GM21526 (cell line): ENCODE measurements around the gene FMNL2.
A peak's percentile ranks its signal among the peaks of the same experiment; 100 is the strongest.
"Not testable (repeated sequence)": the region's sequence is repeated elsewhere in the genome, so short reads cannot be mapped to it uniquely, and the experiment has no call there.

Experiments
- ATAC-seq: cut with Tn5 transposase; IDR thresholded peaks from one replicate; pipeline ENCODE4 v1.9.1; 2021; ENCODE audit warnings: moderate library complexity; ENCODE audit not compliant: unreplicated experiment, low FRiP score

FMNL2 gene

GRCh38 chr2:152335016-152335725 is at the start of gene FMNL2:
FMNL2 (plus strand) TSS chr2:152335174.
- ATAC-seq = peak; percentile 86

GRCh38 chr2:152292991-152293390 is 42.0 kb upstream of the FMNL2 start:
- ATAC-seq = no peak

GRCh38 chr2:152297715-152298114 is 37.3 kb upstream of the FMNL2 start:
- no peak for ATAC-seq

GRCh38 chr2:152298754-152299153 is 36.2 kb upstream of the FMNL2 start:
- ATAC-seq = no peak

GRCh38 chr2:152301131-152301530 is 33.8 kb upstream of the FMNL2 start:
- ATAC-seq = no peak

- ATAC-seq = no peak
Measured at GRCh38 chr2:152303951-152304350, 31.0 kb upstream of the FMNL2 start.

- ATAC-seq = no peak
Measured at GRCh38 chr2:152304836-152305235, 30.1 kb upstream of the FMNL2 start.

GRCh38 chr2:152307863-152308262 is 27.1 kb upstream of the FMNL2 start:
- no peak for ATAC-seq

- ATAC-seq = no peak
Measured at GRCh38 chr2:152309352-152310214, 25.4 kb upstream of the FMNL2 start.

GRCh38 chr2:152319822-152320570 is 15.0 kb upstream of the FMNL2 start:
- ATAC-seq = no peak

- no peak for ATAC-seq
Measured at GRCh38 chr2:152320814-152321213, 14.2 kb upstream of the FMNL2 start.

GRCh38 chr2:152322222-152322621 is 12.8 kb upstream of the FMNL2 start:
- no peak for ATAC-seq

GRCh38 chr2:152325126-152325525 is 9.8 kb upstream of the FMNL2 start:
- not testable (repeated sequence) for ATAC-seq

- ATAC-seq = no peak
Measured at GRCh38 chr2:152326710-152327109, 8.3 kb upstream of the FMNL2 start.

- no peak for ATAC-seq
Measured at GRCh38 chr2:152328013-152328412, 7.0 kb upstream of the FMNL2 start.

- ATAC-seq = no peak
Measured at GRCh38 chr2:152330235-152330866, 4.6 kb upstream of the FMNL2 start.

- ATAC-seq = no peak
Measured at GRCh38 chr2:152334701-152335015, 316 bp upstream of the FMNL2 start.

GRCh38 chr2:152335726-152336118 is 748 bp downstream of the FMNL2 start:
- ATAC-seq = peak; percentile 7

GRCh38 chr2:152336119-152336853 is 1.3 kb downstream of the FMNL2 start:
- ATAC-seq = peak; percentile 36

GRCh38 chr2:152336854-152337510 is 2.0 kb downstream of the FMNL2 start:
- no peak for ATAC-seq
